Daoy (cell line): Measurements from ENCODE around the gene PHF3. TPM values are rescaled to one million over a fixed set of nuclear protein-coding genes. Genes with fewer than 3 reads are reported as not detected.
A peak's percentile ranks its signal among the peaks of the same experiment; 100 is the strongest.
"Not testable (repeated sequence)": the region's sequence is repeated elsewhere in the genome, so short reads cannot be mapped to it uniquely, and the experiment has no call there.

Experiments used
- DNase-seq: peaks from one replicate; pipeline ENCODE4 v3.0.0-alpha.2; 2015; ENCODE audit warnings: low read depth
- total RNA-seq: library from RNA; depleted of rRNA; stranded (reverse); fragments of >200 nt; shearing (Covaris generic); gene quantifications from 2 replicates; pipeline ENCODE4 v1.2.3, GENCODE V29; 2014

Gene PHF3
- total RNA-seq, 1 experiment from 2014 or later, result 43.5 TPM

DNA sequence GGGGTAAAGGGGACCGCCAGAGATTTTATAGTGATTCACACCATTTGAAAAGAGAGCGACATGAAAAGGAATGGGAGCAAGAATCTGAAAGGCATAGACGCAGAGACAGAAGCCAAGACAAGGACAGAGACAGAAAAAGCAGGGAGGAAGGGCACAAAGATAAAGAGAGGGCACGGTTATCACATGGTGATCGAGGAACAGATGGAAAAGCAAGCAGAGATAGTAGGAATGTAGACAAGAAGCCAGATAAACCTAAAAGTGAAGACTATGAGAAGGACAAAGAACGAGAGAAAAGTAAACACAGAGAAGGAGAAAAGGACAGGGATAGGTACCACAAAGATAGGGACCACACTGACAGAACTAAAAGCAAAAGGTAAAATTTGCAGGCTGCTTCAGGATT, 77.7 kb downstream of the PHF3 start:
- no peak for DNase-seq

DNA sequence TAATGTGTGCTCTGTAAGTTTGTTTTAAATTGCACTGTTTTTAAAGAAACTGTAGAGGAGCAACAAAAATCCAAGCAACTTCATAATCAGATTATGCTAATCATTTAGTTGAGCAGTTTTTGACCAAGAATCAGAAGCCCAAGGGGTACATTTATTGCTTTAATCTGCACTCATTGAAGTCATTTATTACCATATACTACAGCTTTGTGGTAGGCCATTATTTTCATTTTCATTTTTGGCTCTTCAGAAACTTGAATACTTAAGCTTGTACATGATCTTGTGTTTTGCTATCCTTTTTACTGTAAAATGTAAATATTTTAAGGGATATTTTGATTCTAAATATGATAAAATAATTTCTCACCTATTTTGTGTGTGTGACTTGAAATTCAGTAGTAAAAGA, 78.5 kb downstream of the PHF3 start:
- no peak for DNase-seq

GRCh38 chr6:63716169-63716568, 80.6 kb downstream of the PHF3 start:
- no peak for DNase-seq

DNA sequence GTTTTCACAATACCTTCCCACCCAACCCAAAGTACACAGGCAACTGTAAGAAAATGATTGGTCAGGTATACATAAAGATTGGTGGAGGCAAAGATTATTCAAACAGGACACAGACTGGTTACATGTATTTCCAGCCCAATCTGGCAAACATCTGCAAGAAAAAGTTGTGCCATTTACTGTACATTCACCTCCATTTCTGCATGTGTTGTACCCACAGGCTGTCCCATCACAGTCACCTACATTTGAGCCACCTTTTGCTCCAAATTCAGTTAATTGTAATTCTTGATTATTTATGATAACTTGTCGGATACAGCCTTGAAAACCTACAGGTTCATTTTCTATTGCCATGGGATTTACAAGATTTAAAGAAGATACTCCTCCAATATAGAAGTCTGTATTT, 85.6 kb downstream of the PHF3 start:
- no peak for DNase-seq

- DNase-seq, result no peak
These were observed 89.1 kb downstream of the PHF3 start for GRCh38 chr6:63724721-63725120.

- no peak for DNase-seq
These were observed 94.7 kb downstream of the PHF3 start for GRCh38 chr6:63730311-63730710.

- DNase-seq, result no peak
These were observed 96.3 kb downstream of the PHF3 start for GRCh38 chr6:63731930-63732329.

DNA sequence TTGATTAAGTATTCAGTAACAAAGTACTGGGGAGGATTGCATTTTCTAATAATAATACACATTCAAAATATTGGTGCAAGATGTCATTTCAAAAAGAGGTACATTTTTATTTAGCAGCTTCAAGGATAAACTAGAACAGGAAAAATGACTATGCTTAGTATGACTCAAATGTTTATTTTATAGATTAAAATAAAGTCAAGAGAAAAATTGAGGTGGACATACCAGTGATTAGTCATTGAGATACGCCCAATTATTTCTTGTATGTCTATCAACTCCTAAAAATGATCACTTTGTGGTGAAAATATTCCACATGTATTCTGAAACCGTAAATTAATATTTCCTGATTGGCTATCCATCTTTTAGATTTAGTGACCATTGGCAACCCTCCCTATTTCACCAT, 96.7 kb downstream of the PHF3 start:
- DNase-seq, result no peak

GRCh38 chr6:63734923-63735322, 99.3 kb downstream of the PHF3 start:
- DNase-seq, result no peak

DNA sequence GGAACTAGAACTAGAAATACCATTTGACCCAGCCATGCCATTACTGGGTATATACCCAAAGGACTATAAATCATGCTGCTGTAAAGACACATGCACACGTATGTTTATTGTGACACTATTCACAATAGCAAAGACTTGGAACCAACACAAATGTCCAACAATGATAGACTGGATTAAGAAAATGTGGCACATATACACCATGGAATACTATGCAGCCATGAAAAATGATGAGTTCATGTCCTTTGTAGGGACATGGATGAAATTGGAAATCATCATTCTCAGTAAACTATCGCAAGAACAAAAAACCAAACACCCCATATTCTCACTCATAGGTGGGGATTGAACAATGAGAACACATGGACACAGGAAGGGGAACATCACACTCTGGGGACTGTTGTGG, 102.6 kb downstream of the PHF3 start:
- not testable (repeated sequence) for DNase-seq

GRCh38 chr6:63739094-63739687, 103.6 kb downstream of the PHF3 start:
- no peak for DNase-seq

DNA sequence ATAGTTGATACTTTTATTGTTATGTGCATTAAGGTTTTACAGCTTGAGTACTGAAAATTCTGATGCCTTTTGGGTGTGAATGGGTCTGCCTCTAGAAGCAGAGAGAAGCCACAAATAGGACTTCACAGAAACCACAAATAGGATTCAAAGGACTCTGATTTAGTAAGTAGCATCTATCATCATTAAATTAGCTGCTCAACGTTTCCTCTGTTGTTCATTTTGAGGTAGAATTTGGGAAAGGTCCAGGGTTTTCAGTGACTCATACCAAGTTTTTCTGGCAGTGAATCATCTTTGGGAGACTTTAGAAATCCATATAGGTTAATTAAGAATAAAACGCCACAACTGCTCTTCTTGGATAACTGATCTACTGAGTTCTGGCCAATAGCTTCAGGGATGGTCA, 105.1 kb downstream of the PHF3 start:
- peak; percentile 58 for DNase-seq

DNA sequence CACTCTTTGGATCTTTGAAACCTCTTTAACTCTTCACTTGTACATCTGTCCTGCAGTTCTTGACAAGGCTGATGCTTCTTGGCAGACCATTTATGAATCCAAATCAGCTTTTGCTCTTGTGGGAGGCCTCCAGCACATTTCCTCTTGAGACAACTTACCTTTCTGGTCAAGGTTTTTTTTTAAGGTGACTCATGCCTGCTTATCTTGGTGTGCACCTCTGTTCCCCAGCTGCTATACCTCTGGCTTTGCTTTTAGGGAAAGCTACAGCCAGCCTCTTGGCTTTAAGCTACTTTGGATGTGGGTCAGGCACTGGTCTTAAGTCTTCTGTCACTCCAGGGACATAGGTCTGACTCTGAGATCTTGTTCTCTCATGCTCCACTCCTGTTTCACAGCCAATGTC, 106.5 kb downstream of the PHF3 start:
- DNase-seq, result no peak

GRCh38 chr6:63743691-63744090, 108.1 kb downstream of the PHF3 start:
- DNase-seq, result no peak

DNA sequence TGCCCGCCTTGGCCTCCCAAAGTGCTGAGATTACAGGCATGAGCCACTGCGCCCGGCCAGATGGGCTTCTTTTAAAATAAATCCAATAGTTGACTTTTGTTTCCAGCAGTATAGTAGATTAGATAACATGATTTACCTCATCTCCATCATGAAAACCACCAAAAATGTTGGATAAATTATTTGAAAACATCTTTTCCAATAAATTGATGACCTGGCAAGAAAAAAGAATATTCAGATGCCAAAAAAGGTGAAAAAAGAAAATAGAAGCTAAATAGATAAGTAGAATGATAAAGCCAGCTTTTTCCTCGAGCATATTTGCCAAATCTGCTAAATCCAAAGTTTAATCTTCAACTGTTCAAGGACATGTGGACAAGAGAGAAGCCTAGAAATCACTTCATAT, 109.2 kb downstream of the PHF3 start:
- no peak for DNase-seq

DNA sequence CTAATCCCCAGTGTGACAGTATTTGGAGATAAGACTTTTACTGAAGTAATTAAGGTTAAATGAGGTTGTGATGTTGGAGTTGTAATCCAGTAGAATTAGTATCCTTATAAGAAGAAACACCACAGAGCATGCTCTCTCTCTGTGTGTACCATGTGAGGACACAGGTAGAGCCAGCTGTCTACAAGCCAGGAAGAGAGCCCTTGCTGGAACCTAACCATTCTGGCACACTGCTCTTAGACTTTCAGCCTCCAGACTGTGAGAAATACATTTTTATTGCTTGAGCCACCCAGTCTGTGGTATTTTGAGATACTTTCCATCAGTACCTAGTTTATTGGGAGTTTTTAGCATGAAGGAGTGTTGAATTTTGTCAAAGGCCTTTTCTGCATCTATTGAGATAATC, 110.2 kb downstream of the PHF3 start:
- no peak for DNase-seq

DNA sequence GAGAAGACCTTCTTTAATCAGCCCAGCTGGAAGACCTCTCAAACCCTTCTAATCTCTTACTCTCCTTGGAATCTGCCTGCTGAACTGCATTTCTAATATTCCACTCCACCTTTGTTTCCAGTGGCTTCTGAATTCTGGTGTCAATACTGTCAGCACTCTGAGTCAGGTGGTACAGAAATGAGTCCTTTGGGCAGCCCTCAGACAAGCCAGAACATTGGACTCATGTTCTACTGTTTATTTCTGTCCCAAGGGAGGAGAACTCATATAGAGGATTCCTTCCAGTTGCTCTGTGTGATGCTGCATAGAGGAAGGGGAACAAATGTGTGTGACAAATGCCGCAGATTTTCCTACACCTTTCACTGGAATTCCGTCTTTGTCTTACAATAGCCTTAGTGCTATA, 114.8 kb downstream of the PHF3 start:
- no peak for DNase-seq

GRCh38 chr6:63757275-63757674, 121.7 kb downstream of the PHF3 start:
- DNase-seq, result not testable (repeated sequence)

- no peak for DNase-seq
These were observed 122.2 kb downstream of the PHF3 start for GRCh38 chr6:63757826-63758225.

GRCh38 chr6:63759605-63760105, 124.1 kb downstream of the PHF3 start:
- no peak for DNase-seq

- no peak for DNase-seq
These were observed 124.6 kb downstream of the PHF3 start for GRCh38 chr6:63760199-63760598.

- DNase-seq, result peak; percentile 10
These were observed 128.8 kb downstream of the PHF3 start for GRCh38 chr6:63764318-63764916.
